CD4-positive, alpha-beta T cell treated with Interferon alpha-2 for 1 hour (primary cell): ENCODE measurements around the gene MTMR2.
"Not testable (repeated sequence)": the region's sequence is repeated elsewhere in the genome, so short reads cannot be mapped to it uniquely, and the experiment has no call there.

Experiments used
- DNase-seq, 2 donors: peaks; one replicate each; pipeline ENCODE4 v3.0.0-alpha.2; 2020 to 2022

The MTMR2 gene

DNA sequence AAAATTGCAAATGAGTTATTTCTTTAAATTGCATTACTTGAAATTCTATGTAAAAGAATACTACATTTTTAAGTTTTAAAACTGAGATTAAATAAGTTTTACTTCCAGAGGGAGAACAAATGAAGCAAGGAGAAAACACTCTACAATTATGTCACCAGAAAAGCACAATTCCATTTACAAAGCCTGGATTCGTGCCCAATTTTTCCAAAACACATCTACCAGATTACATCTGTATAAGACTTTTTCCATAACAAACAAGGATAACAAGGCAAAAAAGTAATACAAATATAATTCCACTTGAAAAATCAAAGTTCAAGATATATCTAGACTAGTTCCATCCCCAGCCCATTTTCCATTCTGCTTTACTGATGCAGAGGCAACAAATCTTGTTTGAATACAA, 40.5 kb downstream of the MTMR2 start:
- DNase-seq, result no peak

DNA sequence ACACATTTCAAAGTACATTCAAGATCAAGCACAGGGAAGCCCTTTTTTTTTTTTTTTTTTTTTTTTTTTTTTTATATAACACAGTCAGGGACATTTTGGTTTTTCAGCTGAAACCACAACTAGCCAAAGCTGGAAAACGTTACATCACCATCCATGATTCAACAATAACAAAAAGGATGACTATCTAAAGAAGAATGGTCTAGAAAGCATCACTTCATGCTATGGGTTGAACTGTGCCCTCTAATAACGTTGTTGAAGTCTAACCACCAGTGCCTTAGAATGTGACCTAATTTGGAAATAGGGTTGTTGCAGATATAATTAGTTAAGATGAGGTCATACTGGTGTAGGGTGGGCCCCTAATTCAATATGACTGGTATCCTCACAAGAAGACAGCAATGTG, 46.6 kb downstream of the MTMR2 start:
- no peak for DNase-seq

DNA sequence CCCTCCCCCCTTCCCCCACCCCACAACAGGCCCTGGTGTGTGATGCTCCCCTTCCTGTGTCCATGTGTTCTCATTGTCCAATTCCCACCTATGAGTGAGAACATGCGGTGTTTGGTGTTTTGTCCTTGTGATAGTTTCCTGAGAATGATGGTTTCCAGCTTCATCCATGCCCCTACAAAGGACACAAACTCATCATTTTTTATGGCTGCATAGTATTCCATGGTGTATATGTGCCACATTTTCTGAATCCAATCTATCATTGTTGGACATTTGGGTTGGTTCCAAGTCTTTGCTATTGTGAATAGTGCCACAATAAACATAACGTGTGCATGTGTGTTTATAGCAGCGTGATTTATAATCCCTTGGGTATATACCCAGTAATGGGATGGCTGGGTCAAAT, 53.0 kb downstream of the MTMR2 start:
- not testable (repeated sequence) for DNase-seq

- DNase-seq, result no peak
These were observed 56.8 kb downstream of the MTMR2 start for GRCh38 chr11:95867105-95867504.

DNA sequence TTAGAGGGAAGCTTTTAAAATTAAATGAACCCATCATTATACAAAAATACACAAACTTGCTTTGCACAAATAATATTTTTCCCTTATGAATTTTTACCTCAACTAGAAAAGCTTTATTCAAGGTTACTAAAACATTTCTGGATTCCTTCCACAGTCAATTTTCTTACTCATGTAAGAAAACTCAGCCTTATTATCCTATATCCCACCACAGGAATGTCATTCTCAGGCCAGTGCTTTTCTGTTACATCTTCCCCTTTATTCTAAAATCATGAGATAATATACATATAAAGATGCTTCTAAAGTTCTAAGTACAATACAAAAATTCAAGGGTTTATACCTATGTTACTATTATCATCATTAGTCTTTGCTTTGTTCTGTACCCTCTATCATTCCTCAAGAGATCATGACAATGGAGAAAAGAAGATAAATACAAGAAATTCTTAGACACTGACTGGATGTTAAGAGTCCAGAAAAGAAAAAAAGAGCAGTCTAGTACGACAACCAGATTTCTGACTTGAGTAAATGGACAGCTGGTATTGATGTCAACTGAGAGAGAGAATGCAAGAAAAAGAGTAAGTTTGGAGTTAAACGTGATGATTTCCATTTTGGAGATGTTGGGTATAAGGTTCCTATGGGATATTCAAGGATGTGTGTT, 60.3 kb downstream of the MTMR2 start:
- no peak for DNase-seq

GRCh38 chr11:95860024-95860423, 63.9 kb downstream of the MTMR2 start:
- DNase-seq, result not testable (repeated sequence)

DNA sequence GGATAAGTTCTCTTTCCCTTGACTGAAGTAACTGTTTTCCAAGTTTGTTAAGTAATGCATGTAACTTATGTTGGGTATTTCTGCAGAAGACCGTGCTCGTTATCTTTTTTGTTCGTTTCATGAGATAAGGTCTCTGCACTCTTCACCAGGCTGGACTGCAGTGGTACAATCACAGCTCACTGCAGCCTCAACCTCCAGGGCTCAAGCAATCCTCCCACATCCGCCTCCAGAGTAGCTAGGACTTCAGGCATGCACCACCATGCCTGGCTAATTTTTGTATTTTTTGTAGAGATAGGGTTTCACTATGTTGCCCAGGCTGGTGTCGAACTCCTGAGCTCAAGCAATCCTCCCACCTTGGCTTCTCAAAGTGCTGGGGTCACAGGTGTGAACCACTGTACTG, 69.5 kb downstream of the MTMR2 start:
- DNase-seq, result not testable (repeated sequence)

DNA sequence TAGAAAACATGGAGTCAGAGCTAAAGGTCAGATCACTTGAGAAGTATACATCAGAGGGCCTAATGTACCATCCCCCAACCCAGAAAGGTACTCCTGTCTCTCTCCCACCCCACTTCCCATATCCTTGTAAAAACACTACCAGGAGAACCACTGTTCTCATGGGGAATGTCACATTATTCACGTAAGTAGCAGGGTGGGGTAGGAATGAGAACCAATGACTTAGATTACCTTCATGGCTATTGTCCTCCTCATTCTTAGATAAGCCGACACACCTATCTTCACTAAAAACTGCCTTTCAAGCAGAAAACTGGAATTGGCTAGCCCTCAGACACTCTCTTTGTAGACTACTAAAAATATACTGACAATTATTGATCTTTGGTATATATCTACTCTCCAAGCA, 70.0 kb downstream of the MTMR2 start:
- no peak for DNase-seq

- no peak for DNase-seq
These were observed 70.8 kb downstream of the MTMR2 start for GRCh38 chr11:95853138-95853537.

GRCh38 chr11:95850137-95850536, 73.8 kb downstream of the MTMR2 start:
- DNase-seq, result no peak

- peak; percentile 13 to 15 for DNase-seq
These were observed 74.7 kb downstream of the MTMR2 start for GRCh38 chr11:95849087-95849825.

DNA sequence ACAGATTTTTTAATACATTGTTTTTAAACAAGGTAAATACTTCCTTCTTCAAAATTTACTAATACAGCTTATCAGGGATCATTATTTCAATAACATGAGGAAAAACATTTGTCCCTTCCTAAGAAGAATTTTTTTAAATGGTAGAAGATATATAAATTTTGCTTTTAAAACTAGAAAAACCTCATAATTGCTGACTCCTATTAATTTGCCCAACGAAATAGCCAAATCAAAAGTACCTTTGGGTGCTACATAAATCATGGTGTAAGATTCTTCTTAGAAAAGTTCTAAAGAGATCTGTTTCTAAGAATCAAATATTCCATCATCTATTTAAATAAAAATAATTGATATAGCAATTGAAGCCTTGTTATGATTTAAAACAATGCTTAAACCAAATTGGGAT, 78.7 kb downstream of the MTMR2 start:
- no peak for DNase-seq

DNA sequence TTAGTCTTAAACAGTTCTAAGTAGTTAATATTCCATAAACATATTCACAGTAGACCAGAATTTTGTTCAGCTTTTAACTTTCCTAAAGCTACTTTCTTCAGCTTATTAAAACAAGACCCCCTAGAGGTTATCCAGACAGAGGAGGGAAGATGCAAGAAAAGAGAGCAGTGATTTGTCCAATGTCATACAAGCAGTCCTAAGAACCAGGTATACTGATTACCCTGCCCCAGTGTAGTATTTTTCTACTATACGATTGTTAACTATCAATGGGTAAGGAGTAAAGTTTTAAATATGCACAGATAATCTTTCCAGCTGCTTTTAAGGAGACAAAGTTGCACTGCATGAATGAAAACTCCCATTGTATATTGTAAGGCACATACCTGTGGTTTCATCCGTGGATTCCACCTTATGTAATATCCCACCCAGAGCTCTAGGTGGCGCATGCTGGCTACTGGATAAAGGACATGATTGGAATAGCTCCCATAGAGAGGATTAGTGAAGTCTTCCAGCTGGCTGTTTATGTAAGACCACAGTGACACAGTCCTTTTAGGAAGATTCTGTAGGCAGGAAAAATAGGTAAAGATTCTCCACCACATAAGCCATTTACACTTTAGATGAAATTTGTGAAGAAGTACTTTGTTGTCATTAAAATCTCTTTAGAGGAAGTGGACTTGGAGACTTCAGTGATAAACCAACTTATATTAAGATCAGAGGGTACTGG, 88.0 kb downstream of the MTMR2 start:
- peak; percentile 52 to 73 for DNase-seq

DNA sequence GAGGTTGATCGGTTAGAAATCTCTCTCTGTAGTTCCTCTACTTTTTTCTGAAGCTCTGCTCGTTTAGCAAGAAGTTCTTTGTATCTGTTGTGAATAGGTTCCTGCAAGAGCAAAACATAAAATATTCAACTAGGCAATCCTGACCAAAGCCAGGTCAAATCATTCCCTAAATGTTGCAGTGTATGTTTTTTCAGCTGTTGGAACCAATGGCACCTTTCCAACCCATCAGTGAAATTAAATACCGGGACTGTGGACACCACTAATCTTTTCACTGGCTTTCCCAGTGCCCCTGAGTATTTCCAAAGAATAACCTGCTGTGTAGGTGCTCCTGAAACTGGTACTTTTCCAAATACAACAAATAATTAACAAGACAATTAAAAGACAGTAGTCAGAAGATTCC, 88.6 kb downstream of the MTMR2 start:
- DNase-seq, result no peak

GRCh38 chr11:95833378-95833777, 90.5 kb downstream of the MTMR2 start:
- no peak for DNase-seq

DNA sequence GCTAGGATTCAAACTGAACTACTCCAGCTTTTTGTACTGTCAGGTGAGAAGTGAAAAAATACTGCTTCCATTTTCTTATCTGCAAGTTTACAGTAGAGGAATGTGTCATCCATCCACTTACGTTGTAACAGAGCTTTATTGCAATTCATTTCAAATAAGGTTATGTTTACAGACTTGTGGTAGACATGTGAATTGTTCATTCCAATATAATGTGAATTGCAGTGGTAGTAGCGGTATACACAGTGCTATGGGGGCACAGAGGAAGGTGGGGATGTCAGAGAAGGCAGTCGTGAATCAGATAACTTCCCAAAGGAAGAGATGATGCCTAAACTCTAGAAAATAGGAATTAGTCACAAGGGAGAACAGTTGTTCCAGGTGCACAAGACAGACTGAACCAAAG, 91.1 kb downstream of the MTMR2 start:
- DNase-seq, result no peak

- DNase-seq, result no peak
These were observed 92.6 kb downstream of the MTMR2 start for GRCh38 chr11:95831198-95831883.

DNA sequence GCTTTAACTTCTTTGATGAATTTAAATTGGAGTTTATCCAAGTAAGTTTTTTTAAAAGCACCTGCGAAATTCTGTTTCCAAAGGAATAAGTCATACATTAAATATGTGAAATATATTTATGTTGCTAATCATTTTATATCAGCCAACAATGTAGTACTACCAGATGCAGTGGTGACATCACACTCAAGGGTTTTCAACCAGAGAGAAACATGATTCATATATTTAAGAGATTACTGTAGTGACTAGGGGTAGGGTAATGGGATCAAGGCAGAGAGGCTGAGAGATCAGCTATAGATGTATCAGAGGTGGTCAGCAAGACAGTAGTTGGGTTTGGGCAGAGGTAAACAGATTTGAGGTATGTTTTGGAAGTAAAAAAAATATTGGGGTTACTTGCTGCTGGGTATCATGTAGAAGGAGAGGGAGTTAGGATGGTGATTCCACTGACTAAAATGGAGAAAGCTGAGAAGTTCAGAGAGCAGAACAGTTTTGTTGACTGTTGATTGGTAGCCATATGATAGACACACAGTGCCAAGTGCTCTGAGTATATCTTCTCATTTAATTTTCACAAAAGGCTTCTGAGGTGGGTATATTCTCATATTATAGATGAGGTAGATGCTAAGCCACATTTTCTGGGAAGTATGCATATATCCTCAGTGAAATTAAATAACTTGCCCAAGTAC, 94.2 kb downstream of the MTMR2 start:
- no peak for DNase-seq

DNA sequence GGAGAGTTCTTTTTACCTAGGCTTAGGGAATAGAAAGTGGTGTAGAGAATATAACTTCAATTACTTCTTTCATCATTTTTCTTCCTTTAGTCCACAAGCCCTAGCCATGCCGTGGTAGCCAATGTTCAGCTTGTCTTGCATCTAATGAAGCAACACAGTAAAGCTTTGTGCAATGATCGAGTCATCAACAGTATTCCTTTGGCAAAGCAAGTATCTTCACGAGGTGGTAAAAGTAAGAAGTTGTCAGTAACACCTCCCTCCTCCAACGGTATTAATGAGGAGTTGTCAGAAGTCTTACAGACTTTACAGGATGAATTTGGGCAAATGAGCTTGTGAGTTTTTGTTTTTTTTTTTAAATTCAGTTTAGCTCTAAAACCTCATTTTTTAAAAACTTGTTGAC, 96.2 kb downstream of the MTMR2 start:
- no peak for DNase-seq

GRCh38 chr11:95821640-95822039, 102.3 kb downstream of the MTMR2 start:
- DNase-seq, result no peak

DNA sequence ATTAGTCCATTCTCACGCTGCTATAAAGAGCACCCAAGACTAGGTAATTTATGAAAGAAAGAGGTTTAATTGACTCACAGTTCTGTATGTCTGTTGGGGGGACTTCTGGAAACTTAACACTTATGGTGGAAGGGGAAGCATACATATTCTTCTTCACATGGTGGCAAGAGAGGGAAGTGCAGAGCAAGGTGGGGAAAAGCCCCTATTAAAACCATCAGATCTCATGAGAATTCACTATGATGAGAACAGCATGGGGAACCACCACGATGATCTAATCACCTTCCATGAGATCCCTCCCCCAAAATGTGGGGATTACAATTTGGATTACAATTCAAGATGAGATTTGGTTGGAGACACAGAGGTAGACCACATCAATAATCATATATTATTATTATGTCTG, 107.9 kb downstream of the MTMR2 start:
- DNase-seq, result no peak

DNA sequence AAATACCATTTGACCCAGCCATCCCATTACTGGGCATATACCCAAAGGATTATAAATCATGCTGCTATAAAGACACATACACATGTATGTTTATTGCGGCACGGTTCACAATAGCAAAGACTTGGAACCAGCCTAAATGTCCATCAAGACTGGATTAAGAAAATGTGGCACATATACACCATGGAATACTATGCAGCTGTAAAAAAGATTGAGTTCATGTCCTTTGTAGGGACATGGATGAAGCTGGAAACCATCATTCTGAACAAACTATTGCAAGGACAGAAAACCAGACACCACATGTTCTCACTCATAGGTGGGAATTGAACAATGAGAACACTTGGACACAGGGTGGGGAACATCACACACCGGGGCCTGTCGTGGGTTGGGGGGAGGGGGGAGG, 112.9 kb downstream of the MTMR2 start:
- not testable (repeated sequence) for DNase-seq

GRCh38 chr11:95806464-95806863, 117.4 kb downstream of the MTMR2 start:
- DNase-seq, result not testable (repeated sequence)
